Panc1 (cell line): ENCODE measurements around the gene ERO1A. TPM values are rescaled to one million over a fixed set of nuclear protein-coding genes. Genes with fewer than 3 reads are reported as not detected.

Source experiments
- ATAC-seq: fragments of 200-7000 bp; cut with Tn5 transposase; 2 replicates; pipeline ENCODE4 v1.9.1; 2020; ENCODE audit warnings: mild to moderate bottlenecking, moderate library complexity
- BruUV-seq: library from RNA; stranded (reverse); fragments of 400-500 nt; replicated peaks from 2 replicates; lab custom pipeline; 2021; lab: Mats Ljungman, UMichigan
- CTCF ChIA-PET: fragments of 300-600 bp; sonication (Branson Sonifier 250); formaldehyde crosslinking; loops from one replicate; lab custom pipeline; 2022; ENCODE audit warnings: antibody characterized with exemption; lab: Charles Lee
- POLR2A ChIA-PET: fragments of 300-600 bp; sonication (Branson Sonifier 250); formaldehyde crosslinking; loops from one replicate; lab custom pipeline; 2022; ENCODE audit warnings: antibody characterized with exemption; lab: Charles Lee
- DNase-seq: peaks from one replicate; pipeline ENCODE4 v3.0.0-alpha.2; 2010; ENCODE audit warnings: low read depth, low spot score
- H3K27ac ChIP-seq: 2 replicates; pipeline ENCODE4 v1.5.1; 2011; ENCODE audit warnings: mild to moderate bottlenecking, low read length, inconsistent platforms
- H3K27me3 ChIP-seq: fragments of 200-500 bp; sonication (Bioruptor generic); 2 replicates; pipeline ENCODE4 v1.6.0; 2014; ENCODE audit warnings: low read length, inconsistent platforms; ENCODE audit not compliant: control insufficient read depth, insufficient read depth
- H3K36me3 ChIP-seq: fragments of 200-500 bp; sonication (Bioruptor generic); 2 replicates; pipeline ENCODE4 v1.5.1; 2014; ENCODE audit warnings: inconsistent platforms, mild to moderate bottlenecking, low read length, moderate library complexity; ENCODE audit not compliant: control insufficient read depth, insufficient read depth
- H3K4me1 ChIP-seq: 2 replicates; pipeline ENCODE4 v1.5.1; 2011; ENCODE audit warnings: inconsistent platforms, mild to moderate bottlenecking, low read length, moderate library complexity; ENCODE audit not compliant: control insufficient read depth, insufficient read depth
- H3K4me3 ChIP-seq, 2 experiments: 2 replicates each; pipeline ENCODE4 v1.5.1; 2011 to 2012; ENCODE audit warnings: low read depth in 2 of 2, low read length in 2 of 2, mild to moderate bottlenecking in 2 of 2, inconsistent platforms in 1 of 2, moderate library complexity in 1 of 2
- H3K9me3 ChIP-seq: fragments of 200-500 bp; sonication (Bioruptor generic); 2 replicates; pipeline ENCODE4 v1.5.1; 2014; ENCODE audit warnings: low read depth, mild to moderate bottlenecking, inconsistent platforms, low read length, moderate library complexity; ENCODE audit not compliant: control insufficient read depth, insufficient read depth
- CTCF ChIP-seq: fragments of 450-650 bp; IDR thresholded peaks from 2 replicates; pipeline ENCODE4 v1.5.1; 2017; ENCODE audit warnings: mild to moderate bottlenecking
- POLR2AphosphoS5 ChIP-seq: IDR thresholded peaks from 2 replicates; pipeline ENCODE4 v1.6.1; 2012; ENCODE audit warnings: mild to moderate bottlenecking, low read depth, low read length, moderate library complexity
- REST ChIP-seq, 2 experiments: IDR thresholded peaks; 2 replicates each; pipeline ENCODE4 v1.6.1; 2011 to 2012; ENCODE audit warnings: low read depth in 2 of 2, control low read depth in 1 of 2, low read length in 1 of 2, mild to moderate bottlenecking in 1 of 2, moderate library complexity in 1 of 2; ENCODE audit not compliant: insufficient read depth in 1 of 2
- SIN3A ChIP-seq: IDR thresholded peaks from 2 replicates; pipeline ENCODE4 v1.6.1; 2012; ENCODE audit warnings: low read depth, mild to moderate bottlenecking, low read length, moderate library complexity, borderline replicate concordance; ENCODE audit not compliant: insufficient read depth
- TCF7L2 ChIP-seq: IDR thresholded peaks from 2 replicates; pipeline ENCODE4 v1.6.1; 2011; ENCODE audit warnings: mild to moderate bottlenecking, low read depth, low read length, inconsistent platforms
- in situ Hi-C: cut with HindIII; loops from 2 replicates; pipeline ENCODE4 v1.10.0; 2016; ENCODE audit warnings: low sequenced_read_pairs, low pct_unique_long_range_greater_than_20kb
- intact Hi-C: fragments of 100-400 bp; cut with micrococcal nuclease; formaldehyde crosslinking; loops from one replicate; pipeline ENCODE4 v1.10.0; 2022; ENCODE audit not compliant: unreplicated experiment
- total RNA-seq: library from RNA; stranded (reverse); gene quantifications from one replicate; pipeline ENCODE4 v1.2.1, GENCODE V29; 2021; ENCODE audit not compliant: unreplicated experiment

Gene ERO1A
- total RNA-seq, 1 experiment from 2014 or later: 83.3 TPM

- ChIA-PET CTCF (no interaction called here), POLR2A (no interaction called here)
- peaks cover 11% of the 10 kb centered on the region; the same call in 1 of the 2 replicates for H3K4me1 ChIP-seq
- DNase-seq: no peak
- TF ChIP-seq POLR2AphosphoS5 (no peak), SIN3A (no peak), CTCF (no peak), REST (IDR thresholded peaks at IDR 0.05; ENCODE audit: insufficient read depth in 1 of 2, low read depth in 2 of 2, low read length in 1 of 2) (no peak), TCF7L2 (no peak)
- ATAC-seq: no peak
- BruUV-seq: no TSS peak
- intact Hi-C loops (no loop called here), in situ Hi-C loops (no loop called here)
- no peak overlapping the region for H3K27ac ChIP-seq
- no peaks in the 10 kb centered on the region for H3K9me3 ChIP-seq
- peaks cover 6% of the 10 kb centered on the region for H3K36me3 ChIP-seq
- H3K4me3 ChIP-seq: no peak overlapping the region
- no peaks in the 10 kb centered on the region for H3K27me3 ChIP-seq
These were observed 8.3 kb upstream of the ERO1A start for GRCh38 chr14:52703664-52704063.

- no TSS peak for BruUV-seq
- Histone ChIP-seq H3K9me3 (no peaks in the 10 kb centered on the region), H3K4me1 (peaks cover 11% of the 10 kb centered on the region; the same call in 1 of the 2 replicates), H3K27me3 (no peaks in the 10 kb centered on the region), H3K27ac (no peak overlapping the region), H3K36me3 (peaks cover 2% of the 10 kb centered on the region; the same call in 1 of the 2 replicates), H3K4me3 (no peak overlapping the region)
- in situ Hi-C loops: no loop called here
- ATAC-seq (no peak), DNase-seq (no peak)
- intact Hi-C loops: no loop called here
- ChIA-PET POLR2A (no interaction called here), CTCF (no interaction called here)
- TF ChIP-seq REST (IDR thresholded peaks at IDR 0.05; ENCODE audit: insufficient read depth in 1 of 2, low read depth in 2 of 2, low read length in 1 of 2) (no peak), POLR2AphosphoS5 (no peak), TCF7L2 (no peak), SIN3A (no peak), CTCF (no peak)
These were observed 7.9 kb upstream of the ERO1A start for GRCh38 chr14:52703225-52703624.
